ENCODE results near the gene GPR142. TPM values are rescaled to one million over a fixed set of nuclear protein-coding genes. Genes with fewer than 3 reads are reported as not detected.

The GPR142 gene
- polyA plus RNA-seq, 4 donors = 0.11 to 0.40 (median 0.18) TPM; not detected in 1

DNA sequence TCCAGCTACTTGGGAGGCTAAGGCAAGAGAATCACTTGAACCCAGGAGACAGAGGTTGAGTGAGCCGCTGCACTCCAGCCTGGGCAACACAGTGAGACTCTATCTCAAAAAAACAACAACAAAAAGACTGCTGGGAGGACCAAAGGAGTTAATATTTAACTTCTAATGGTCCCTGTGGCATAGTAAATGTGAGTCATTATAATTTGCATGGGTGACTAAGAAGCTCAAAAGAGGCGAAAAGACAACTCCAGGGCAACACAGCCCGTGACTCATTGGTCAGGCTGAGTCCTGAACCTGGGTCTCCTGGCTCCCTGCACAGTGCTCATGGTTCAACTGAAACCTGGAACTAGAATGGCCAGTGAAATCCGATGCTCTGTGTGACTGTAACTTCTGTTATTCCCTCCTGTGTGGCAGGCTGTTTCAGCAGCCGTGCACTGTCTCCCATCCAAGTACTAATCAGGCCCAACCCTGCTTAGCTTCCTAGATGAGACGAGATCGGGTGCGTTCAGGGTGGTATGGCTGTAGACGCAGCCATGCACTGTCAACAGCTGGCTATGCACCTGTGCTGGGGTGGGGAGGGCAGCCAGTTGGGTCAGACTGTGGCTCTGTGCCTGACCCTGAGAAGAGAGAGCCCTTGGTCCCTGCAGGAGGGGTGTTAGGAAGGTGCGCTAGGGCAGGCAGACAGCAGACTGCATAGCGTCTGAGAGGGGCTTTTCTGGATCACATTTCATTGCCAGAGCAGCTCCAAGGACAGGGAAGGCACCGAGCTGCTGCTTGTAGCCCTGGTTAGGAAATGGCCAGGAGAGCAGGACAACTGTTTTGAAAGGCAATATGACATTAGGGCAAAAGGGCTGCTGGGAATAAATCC lies 50.1 kb downstream of the GPR142 start:
- no peak for DNase-seq (ENCODE audit: low read depth in 4 of 4, low spot score in 2 of 4)

GRCh38 chr17:74419928-74420411 lies 52.7 kb downstream of the GPR142 start:
- DNase-seq (ENCODE audit: low read depth in 4 of 4, low spot score in 2 of 4) = no peak

Other genes with a start within 250 kb of the GPR142 start
- gene RPL38, start 163.8 kb upstream of the GPR142 start, polyA plus RNA-seq (ENCODE audit: insufficient read length in 4 of 4) = 1,000 to 10,000 TPM; 1,120 to 1,451 (median 1,189) TPM
- gene TTYH2, start 153.9 kb upstream of the GPR142 start, polyA plus RNA-seq (ENCODE audit: insufficient read length in 4 of 4) = 10 to 100 TPM; 16.9 to 19.0 (median 18.3) TPM
- gene DNAI2, start 93.3 kb upstream of the GPR142 start, polyA plus RNA-seq (ENCODE audit: insufficient read length in 4 of 4) = under 1 TPM; 0.12 to 0.27 (median 0.16) TPM
- gene KIF19, start 41.3 kb upstream of the GPR142 start, polyA plus RNA-seq (ENCODE audit: insufficient read length in 4 of 4) = 1 to 10 TPM in 3 of 4 donors, under 1 TPM in 1; 0.37 to 1.3 (median 1.1) TPM
- gene BTBD17, start 5.6 kb upstream of the GPR142 start, polyA plus RNA-seq (ENCODE audit: insufficient read length in 4 of 4) = under 1 TPM in 3 of 4 donors, not detected in 1; 0.07 to 0.40 (median 0.19) TPM
- gene GPRC5C, start 64.6 kb downstream of the GPR142 start, polyA plus RNA-seq (ENCODE audit: insufficient read length in 4 of 4) = 100 to 1,000 TPM; 112 to 160 (median 138) TPM
- gene CD300A, start 99.1 kb downstream of the GPR142 start, polyA plus RNA-seq (ENCODE audit: insufficient read length in 4 of 4) = 1 to 10 TPM; 1.0 to 1.4 (median 1.2) TPM
- gene CD300LB, start 164.0 kb downstream of the GPR142 start, polyA plus RNA-seq (ENCODE audit: insufficient read length in 4 of 4) = under 1 TPM; 0.08 to 0.26 (median 0.14) TPM
- gene CD300C, start 178.6 kb downstream of the GPR142 start, polyA plus RNA-seq (ENCODE audit: insufficient read length in 4 of 4) = under 1 TPM; 0.30 to 0.39 (median 0.31) TPM
- gene CD300H, start 200.0 kb downstream of the GPR142 start, polyA plus RNA-seq (ENCODE audit: insufficient read length in 4 of 4) = under 1 TPM in 1 of 4 donors, not detected in 3; 0.34 TPM
- gene CD300LD, start 224.8 kb downstream of the GPR142 start, polyA plus RNA-seq (ENCODE audit: insufficient read length in 4 of 4) = not detected